Activated naive CD8-positive, alpha-beta T cell treated with anti-CD3 and anti-CD28 coated beads, Interleukin-2, amount 10 ng/mL, durations not matched to agents 7 days and 5 days (primary cell): ENCODE data around the gene EMC6. TPM values are rescaled to one million over a fixed set of nuclear protein-coding genes. Genes with fewer than 3 reads are reported as not detected.

Experiments used
- ATAC-seq: fragments of 150-1000 bp; cut with Tn5 transposase; one replicate; pipeline ENCODE4 v1.10.0; 2021; ENCODE audit warnings: low read depth, moderate library complexity
- POLR2A ChIA-PET: fragments of 350-600 bp; sonication (Branson Sonifier 250); formaldehyde crosslinking; loops from one replicate; lab custom pipeline; 2021; ENCODE audit warnings: antibody characterized with exemption; lab: Charles Lee
- DNase-seq: peaks from one replicate; pipeline ENCODE4 v3.0.0; 2021
- H3K27ac Mint-ChIP-seq: one replicate; pipeline ENCODE4 v1.8.0; 2022; ENCODE audit warnings: mild to moderate bottlenecking, mixed read lengths
- H3K27me3 Mint-ChIP-seq: one replicate; pipeline ENCODE4 v1.8.0; 2022; ENCODE audit warnings: mild to moderate bottlenecking, moderate library complexity, mixed read lengths
- H3K36me3 Mint-ChIP-seq: one replicate; pipeline ENCODE4 v1.8.0; 2021; ENCODE audit warnings: mild to moderate bottlenecking, mixed read lengths
- H3K4me1 Mint-ChIP-seq: one replicate; pipeline ENCODE4 v1.8.0; 2021; ENCODE audit warnings: mixed read lengths
- H3K4me3 Mint-ChIP-seq: one replicate; pipeline ENCODE4 v1.8.0; 2022; ENCODE audit warnings: mild to moderate bottlenecking, moderate library complexity, mixed read lengths
- H3K9me3 Mint-ChIP-seq: one replicate; pipeline ENCODE4 v1.8.0; 2021; ENCODE audit warnings: mixed read lengths
- total RNA-seq, 2 experiments: library from RNA; stranded (reverse); gene quantifications; one replicate each; pipeline ENCODE4 v1.2.3, GENCODE V29; 2021

Gene EMC6
- total RNA-seq, 2 experiments from 2014 or later: 31.1 to 34.6 TPM

GRCh38 chr17:3641014-3641413 is 27.6 kb upstream of the EMC6 start:
- no peak overlapping the region for H3K4me3 Mint-ChIP-seq
- H3K9me3 Mint-ChIP-seq: no peaks in the 10 kb centered on the region
- H3K36me3 Mint-ChIP-seq: no peaks in the 10 kb centered on the region
- ATAC-seq: no peak
- POLR2A ChIA-PET: no interaction called here
- no peak for DNase-seq
- H3K27me3 Mint-ChIP-seq: no peaks in the 10 kb centered on the region
- H3K4me1 Mint-ChIP-seq: peaks cover 31% of the 10 kb centered on the region
- peak overlapping the region; percentile 34 for H3K27ac Mint-ChIP-seq

- no peak overlapping the region for H3K27ac Mint-ChIP-seq
- no peaks in the 10 kb centered on the region for H3K27me3 Mint-ChIP-seq
- POLR2A ChIA-PET: no interaction called here
- no peaks in the 10 kb centered on the region for H3K36me3 Mint-ChIP-seq
- no peak overlapping the region for H3K4me3 Mint-ChIP-seq
- ATAC-seq (no peak), DNase-seq (no peak)
- H3K4me1 Mint-ChIP-seq: peaks cover 31% of the 10 kb centered on the region
- no peaks in the 10 kb centered on the region for H3K9me3 Mint-ChIP-seq
Measured at GRCh38 chr17:3641717-3642486, 26.7 kb upstream of the EMC6 start.

DNA sequence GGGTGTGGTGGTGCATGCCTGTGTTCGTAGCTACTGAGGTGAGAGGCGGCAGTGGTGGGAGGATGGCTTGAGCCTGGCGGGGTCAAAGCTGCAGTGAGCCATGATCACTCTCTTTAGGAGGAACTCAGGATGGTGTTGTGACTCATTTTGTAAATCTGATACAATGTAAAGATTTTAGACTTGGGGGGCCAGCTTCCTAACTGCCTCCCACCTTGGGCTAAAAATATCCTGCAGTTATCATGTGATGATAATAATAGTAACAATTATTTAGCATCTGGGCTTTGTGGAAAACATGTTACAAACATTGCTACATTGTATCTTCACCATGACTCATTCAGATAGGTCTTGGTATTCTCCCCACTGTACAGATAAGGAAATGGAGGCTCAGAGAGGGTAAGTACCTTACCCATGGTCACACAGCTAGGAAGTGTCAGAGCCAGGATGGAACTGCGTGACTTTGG is 24.7 kb upstream of the EMC6 start:
- Mint-ChIP-seq H3K27ac (no peak overlapping the region), H3K9me3 (no peaks in the 10 kb centered on the region), H3K36me3 (no peaks in the 10 kb centered on the region), H3K4me3 (no peak overlapping the region), H3K27me3 (no peaks in the 10 kb centered on the region), H3K4me1 (peaks cover 20% of the 10 kb centered on the region)
- ATAC-seq (no peak), DNase-seq (no peak)
- POLR2A ChIA-PET: no interaction called here

- Mint-ChIP-seq H3K27ac (no peak overlapping the region), H3K27me3 (no peaks in the 10 kb centered on the region), H3K9me3 (no peaks in the 10 kb centered on the region), H3K4me1 (peaks cover 10% of the 10 kb centered on the region), H3K4me3 (no peak overlapping the region), H3K36me3 (no peaks in the 10 kb centered on the region)
- ATAC-seq (no peak), DNase-seq (no peak)
- POLR2A ChIA-PET: interaction anchor here (1.0 kb wide), 1 partner anchor 9 kb away, joined by 3 read pairs; the partner anchor contains the start of genes CTNS and SHPK
Measured at GRCh38 chr17:3645310-3645709, 23.3 kb upstream of the EMC6 start.

- no peak for DNase-seq
- no peaks in the 10 kb centered on the region for H3K27me3 Mint-ChIP-seq
- H3K9me3 Mint-ChIP-seq: no peaks in the 10 kb centered on the region
- H3K36me3 Mint-ChIP-seq: no peaks in the 10 kb centered on the region
- no peak overlapping the region for H3K4me3 Mint-ChIP-seq
- no peak for ATAC-seq
- no peak overlapping the region for H3K27ac Mint-ChIP-seq
- H3K4me1 Mint-ChIP-seq: peaks cover 6% of the 10 kb centered on the region
- POLR2A ChIA-PET: interaction anchor here (2.4 kb wide), 1 partner anchor 11 kb away, joined by 5 read pairs; the partner anchor contains the start of genes CTNS and SHPK
Measured at GRCh38 chr17:3647251-3647650, 21.4 kb upstream of the EMC6 start.

DNA sequence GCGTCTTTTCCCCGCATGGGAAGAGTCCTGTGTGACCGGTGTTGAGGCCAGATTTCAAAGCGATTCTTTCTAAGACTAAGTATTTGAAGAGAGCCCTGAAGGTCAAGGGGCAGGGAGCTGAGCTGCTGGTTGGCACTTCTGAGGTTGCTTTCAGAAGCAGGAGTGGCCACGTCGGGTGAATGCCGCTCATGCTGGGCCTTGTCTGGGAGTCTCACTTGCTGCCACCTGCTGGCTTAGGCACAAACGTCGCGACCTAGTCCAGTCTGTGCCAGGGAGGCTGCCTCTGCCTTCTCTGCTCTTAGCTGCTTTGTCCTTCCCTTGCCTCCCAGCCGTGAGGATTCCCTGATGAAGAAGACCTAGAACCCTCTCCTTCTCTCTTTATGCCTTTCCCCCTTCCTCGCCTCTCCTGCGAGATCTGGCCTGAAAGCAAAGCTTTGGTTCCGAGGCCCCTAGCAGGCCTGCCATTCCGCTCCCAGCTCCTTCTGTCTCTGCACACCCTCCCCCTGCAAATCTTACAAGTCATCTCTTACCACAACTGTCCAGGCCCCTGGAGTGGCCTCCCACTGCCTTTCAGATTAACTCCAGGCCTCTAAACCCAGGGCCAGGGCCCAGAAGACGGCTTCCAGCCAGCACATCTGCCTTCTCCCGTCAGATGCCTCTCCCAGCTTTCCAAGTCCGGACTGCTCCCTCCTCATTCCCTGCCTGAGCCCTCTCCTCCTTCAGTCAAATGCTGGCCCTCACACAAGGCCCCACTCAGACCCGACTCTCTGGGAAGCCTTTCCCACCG is 20.6 kb upstream of the EMC6 start:
- Mint-ChIP-seq H3K9me3 (no peaks in the 10 kb centered on the region), H3K36me3 (no peaks in the 10 kb centered on the region), H3K4me1 (peaks cover 6% of the 10 kb centered on the region), H3K27ac (no peak overlapping the region), H3K4me3 (no peak overlapping the region), H3K27me3 (no peaks in the 10 kb centered on the region)
- POLR2A ChIA-PET: interaction anchor here (2.4 kb wide), 1 partner anchor 12 kb away, joined by 5 read pairs; the partner anchor contains the start of genes CTNS and SHPK
- peak; percentile 74 for ATAC-seq
- peak; percentile 53 for DNase-seq

DNA sequence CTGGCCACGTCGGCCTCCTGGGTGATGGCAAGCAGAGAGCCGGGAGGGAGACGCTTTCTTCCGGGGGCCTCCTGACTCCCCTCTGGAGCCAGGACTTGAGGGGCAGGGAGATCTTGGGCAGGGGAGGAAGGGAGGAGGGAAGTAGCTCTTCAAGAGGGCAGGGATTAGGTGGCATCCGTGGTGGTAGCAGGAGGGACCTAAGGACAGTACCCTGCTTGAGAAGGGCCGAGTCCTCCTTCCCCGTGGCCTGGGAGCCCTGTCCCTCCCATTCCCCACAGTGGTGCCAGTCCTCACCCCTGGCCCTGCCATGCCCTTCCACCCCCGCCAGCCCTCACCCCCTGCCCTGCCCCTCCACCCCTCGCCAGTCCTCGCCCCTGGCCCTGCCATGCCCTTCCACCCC is 12.8 kb upstream of the EMC6 start:
- no peaks in the 10 kb centered on the region for H3K4me1 Mint-ChIP-seq
- DNase-seq (no peak), ATAC-seq (no peak)
- no peak overlapping the region for H3K4me3 Mint-ChIP-seq
- H3K9me3 Mint-ChIP-seq: no peaks in the 10 kb centered on the region
- no peaks in the 10 kb centered on the region for H3K27me3 Mint-ChIP-seq
- H3K27ac Mint-ChIP-seq: no peak overlapping the region
- H3K36me3 Mint-ChIP-seq: no peaks in the 10 kb centered on the region
- POLR2A ChIA-PET: no interaction called here

DNA sequence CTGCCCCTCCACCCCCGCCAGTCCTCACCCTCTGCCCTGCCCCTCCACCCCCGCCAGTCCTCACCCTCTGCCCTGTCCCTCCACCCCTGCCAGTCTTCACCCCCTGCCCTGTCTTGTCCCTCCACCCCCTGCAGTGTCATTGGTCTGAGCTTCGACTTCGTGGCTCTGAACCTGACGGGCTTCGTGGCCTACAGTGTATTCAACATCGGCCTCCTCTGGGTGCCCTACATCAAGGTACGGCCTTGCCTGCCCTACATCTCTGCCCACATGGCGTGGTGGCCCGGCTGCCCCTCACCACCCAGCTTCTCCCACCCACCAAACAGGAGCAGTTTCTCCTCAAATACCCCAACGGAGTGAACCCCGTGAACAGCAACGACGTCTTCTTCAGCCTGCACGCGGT is 12.3 kb upstream of the EMC6 start:
- H3K27ac Mint-ChIP-seq: no peak overlapping the region
- no peak for ATAC-seq
- no peak overlapping the region for H3K4me3 Mint-ChIP-seq
- no peaks in the 10 kb centered on the region for H3K9me3 Mint-ChIP-seq
- H3K4me1 Mint-ChIP-seq: no peaks in the 10 kb centered on the region
- POLR2A ChIA-PET: no interaction called here
- no peak for DNase-seq
- H3K36me3 Mint-ChIP-seq: no peaks in the 10 kb centered on the region
- H3K27me3 Mint-ChIP-seq: no peaks in the 10 kb centered on the region

DNA sequence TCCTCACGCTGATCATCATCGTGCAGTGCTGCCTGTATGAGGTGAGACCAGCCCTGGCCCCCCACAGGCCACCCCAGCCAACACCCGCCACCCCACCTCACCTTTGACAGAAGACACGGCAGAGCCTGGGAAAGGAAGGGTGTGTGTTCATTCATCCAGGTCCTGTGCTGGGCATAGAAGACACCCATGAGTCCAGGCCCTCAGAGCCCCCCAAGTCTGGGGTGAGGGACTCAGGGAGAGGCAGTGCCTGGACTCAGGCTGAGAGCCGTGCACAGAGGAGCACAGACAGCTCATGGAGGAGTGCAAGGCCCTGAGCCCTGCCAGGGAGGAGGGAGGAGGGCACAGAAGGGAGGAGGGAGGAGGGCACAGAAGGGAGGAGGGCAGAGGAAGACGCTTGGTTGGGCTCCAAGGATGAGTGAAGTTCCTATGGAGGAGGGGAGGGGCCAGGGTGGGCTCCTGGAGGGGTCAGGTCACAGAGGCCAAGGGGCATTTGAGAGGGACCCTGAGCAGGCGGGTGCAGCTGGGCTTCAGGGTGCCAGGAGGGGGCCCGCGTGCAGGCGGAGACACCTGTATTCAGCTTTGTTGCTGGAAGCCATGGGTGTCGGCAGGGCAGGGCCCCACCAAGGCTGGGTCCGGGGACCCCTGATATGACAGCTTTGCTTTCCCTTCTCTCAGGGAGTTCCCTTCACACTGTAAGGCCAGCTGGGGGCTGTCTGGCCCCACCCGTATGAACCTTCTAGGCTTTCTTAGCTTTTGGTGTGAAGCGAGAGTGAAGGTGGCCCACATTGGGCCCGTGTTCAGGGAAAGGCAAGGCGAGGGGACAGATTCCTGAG is 11.6 kb upstream of the EMC6 start:
- POLR2A ChIA-PET: no interaction called here
- Mint-ChIP-seq H3K4me3 (no peak overlapping the region), H3K9me3 (no peaks in the 10 kb centered on the region), H3K27me3 (no peaks in the 10 kb centered on the region), H3K4me1 (no peaks in the 10 kb centered on the region), H3K27ac (no peak overlapping the region), H3K36me3 (no peaks in the 10 kb centered on the region)
- no peak for DNase-seq
- ATAC-seq: no peak

DNA sequence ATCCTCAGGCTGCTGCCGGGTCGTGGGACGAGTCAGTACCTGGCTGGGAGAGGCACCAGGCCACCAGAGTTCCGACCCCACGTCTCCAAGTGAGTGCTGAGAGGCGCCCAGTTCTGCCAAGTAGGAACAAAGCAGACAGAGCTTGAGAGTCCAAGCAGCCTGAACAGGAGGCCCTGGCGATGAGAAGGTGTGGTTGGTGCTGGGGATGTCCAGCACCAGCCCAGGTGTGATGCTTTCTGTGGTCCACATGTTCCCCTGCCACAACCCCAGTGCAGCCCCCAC is 11.1 kb upstream of the EMC6 start:
- no peak overlapping the region for H3K27ac Mint-ChIP-seq
- DNase-seq: no peak
- no peak for ATAC-seq
- no peaks in the 10 kb centered on the region for H3K36me3 Mint-ChIP-seq
- no peaks in the 10 kb centered on the region for H3K9me3 Mint-ChIP-seq
- H3K27me3 Mint-ChIP-seq: no peaks in the 10 kb centered on the region
- no peaks in the 10 kb centered on the region for H3K4me1 Mint-ChIP-seq
- POLR2A ChIA-PET: no interaction called here
- H3K4me3 Mint-ChIP-seq: no peak overlapping the region

GRCh38 chr17:3657874-3658783 is 10.5 kb upstream of the EMC6 start:
- H3K9me3 Mint-ChIP-seq: no peaks in the 10 kb centered on the region
- H3K36me3 Mint-ChIP-seq: no peaks in the 10 kb centered on the region
- H3K27me3 Mint-ChIP-seq: no peaks in the 10 kb centered on the region
- H3K4me3 Mint-ChIP-seq: no peak overlapping the region
- POLR2A ChIA-PET: no interaction called here
- H3K4me1 Mint-ChIP-seq: no peaks in the 10 kb centered on the region
- no peak overlapping the region for H3K27ac Mint-ChIP-seq
- ATAC-seq (no peak), DNase-seq (no peak)

GRCh38 chr17:3658784-3659449 is 9.7 kb upstream of the EMC6 start:
- POLR2A ChIA-PET: no interaction called here
- no peak for ATAC-seq

More at GRCh38 chr17:3658784-3659449, 9.7 kb upstream of the EMC6 start:
- DNase-seq: no peak
- H3K4me3 Mint-ChIP-seq: no peak overlapping the region
- no peak overlapping the region for H3K27ac Mint-ChIP-seq
- H3K4me1 Mint-ChIP-seq: no peaks in the 10 kb centered on the region
- no peaks in the 10 kb centered on the region for H3K27me3 Mint-ChIP-seq
- H3K36me3 Mint-ChIP-seq: no peaks in the 10 kb centered on the region
- H3K9me3 Mint-ChIP-seq: no peaks in the 10 kb centered on the region
